Activated CD4-positive, alpha-beta T cell treated with anti-CD3 and anti-CD28 coated beads, Interleukin-2, amount 50 U/mL, for 24 hours (primary cell): ENCODE data around the gene DOCK8.
A peak's percentile ranks its signal among the peaks of the same experiment; 100 is the strongest.

Experiments
- DNase-seq, 2 donors: peaks; one replicate each; pipeline ENCODE4 v3.0.0-alpha.2; 2020; ENCODE audit warnings: low read depth in 1 of 2, low spot score in 1 of 2

The DOCK8 gene

GRCh38 chr9:357560-357959, 142.9 kb downstream of the DOCK8 start:
- DNase-seq: no peak

- DNase-seq: no peak
Observed at GRCh38 chr9:362561-363273, 148.1 kb downstream of the DOCK8 start.

GRCh38 chr9:363274-363612, 148.6 kb downstream of the DOCK8 start:
- no peak for DNase-seq

- DNase-seq: no peak
Observed at GRCh38 chr9:365436-365835, 150.8 kb downstream of the DOCK8 start.

GRCh38 chr9:366620-367019, 152.0 kb downstream of the DOCK8 start:
- no peak for DNase-seq

- no peak for DNase-seq
Observed at GRCh38 chr9:370086-370485, 155.4 kb downstream of the DOCK8 start.

- no peak for DNase-seq
Observed at GRCh38 chr9:371349-371748, 156.7 kb downstream of the DOCK8 start.

GRCh38 chr9:372128-372527, 157.5 kb downstream of the DOCK8 start:
- no peak for DNase-seq

GRCh38 chr9:373759-374206, 159.1 kb downstream of the DOCK8 start:
- no peak for DNase-seq

GRCh38 chr9:374736-375135, 160.1 kb downstream of the DOCK8 start:
- no peak for DNase-seq

- DNase-seq: no peak
Observed at GRCh38 chr9:376115-376514, 161.4 kb downstream of the DOCK8 start.

GRCh38 chr9:378263-378662, 163.6 kb downstream of the DOCK8 start:
- DNase-seq: no peak

- DNase-seq: no peak
Observed at GRCh38 chr9:382383-382782, 167.7 kb downstream of the DOCK8 start.

GRCh38 chr9:385818-386398, 171.2 kb downstream of the DOCK8 start:
- DNase-seq: peak in 1 of 2 donors; percentile 5

- DNase-seq: no peak
Observed at GRCh38 chr9:389159-389558, 174.5 kb downstream of the DOCK8 start.

GRCh38 chr9:389758-390157, 175.1 kb downstream of the DOCK8 start:
- no peak for DNase-seq

GRCh38 chr9:392077-392804, 177.6 kb downstream of the DOCK8 start:
- DNase-seq: no peak

GRCh38 chr9:394347-395052, 179.8 kb downstream of the DOCK8 start:
- DNase-seq: no peak

GRCh38 chr9:396396-396795, 181.7 kb downstream of the DOCK8 start:
- DNase-seq: no peak

- DNase-seq: no peak
Observed at GRCh38 chr9:398085-398484, 183.4 kb downstream of the DOCK8 start.

GRCh38 chr9:401223-401622, 186.6 kb downstream of the DOCK8 start:
- DNase-seq: no peak

- DNase-seq: no peak
Observed at GRCh38 chr9:404234-404633, 189.6 kb downstream of the DOCK8 start.
